ENCODE results near the gene LRRC45. TPM values are rescaled to one million over a fixed set of nuclear protein-coding genes. Genes with fewer than 3 reads are reported as not detected.

LRRC45 gene
- total and polyA plus RNA-seq, 2 experiments from 2014 or later: 16.1 to 40.7 TPM

- no peak overlapping the region for H3K4me2 ChIP-seq
- peaks cover 8% of the 10 kb centered on the region; the same call in 1 of the 2 replicates for H3K79me2 ChIP-seq (replicated peaks; ENCODE audit: insufficient read depth)
- H3K4me1 ChIP-seq (ENCODE audit: insufficient read depth): peaks cover 6% of the 10 kb centered on the region; the same call in 1 of the 2 replicates
- Mint-ChIP-seq H3K27ac (no peak overlapping the region), H3K9me3 (no peaks in the 10 kb centered on the region; the same call in 2 of the 3 replicates), H3K27me3 (ENCODE audit: insufficient read depth, low read depth, poor library complexity) (peaks cover 17% of the 10 kb centered on the region), H3K4me3 (no peak overlapping the region), H3K4me1 (peaks cover 12% of the 10 kb centered on the region), H3K36me3 (ENCODE audit: low read depth) (no peaks in the 10 kb centered on the region; the same call in none of the 3 replicates)
- H3K9me2 ChIP-seq (ENCODE audit: insufficient read depth): no peaks in the 10 kb centered on the region
- H3K4me3 ChIP-seq: no peak overlapping the region
- DNase-seq (ENCODE audit: low spot score) (no peak), ATAC-seq (no peak)
- H4K20me1 ChIP-seq (replicated peaks; ENCODE audit: insufficient read depth): no peaks in the 10 kb centered on the region
- TF ChIP-seq ZNF114 (CRISPR knock-in tag; IDR thresholded peaks at IDR 0.05): no peak
- no peak for TF ChIP-seq REST (IDR thresholded peaks at IDR 0.05; ENCODE audit: unreplicated experiment)
- TF ChIP-seq ZNF331 (CRISPR knock-in tag; IDR thresholded peaks at IDR 0.05; ENCODE audit: low read depth): no peak
- H3K27me3 ChIP-seq (ENCODE audit: insufficient read depth): no peaks in the 10 kb centered on the region
- H3K27ac ChIP-seq (ENCODE audit: low read depth): no peak overlapping the region
- H3K36me3 ChIP-seq (ENCODE audit: insufficient read depth): no peaks in the 10 kb centered on the region
- H2AFZ ChIP-seq: no peak overlapping the region
- H3F3A ChIP-seq (replicated peaks; ENCODE audit: low read depth): peaks cover 15% of the 10 kb centered on the region
These were observed 5.1 kb downstream of the LRRC45 start for GRCh38 chr17:82028246-82028645.

- Histone ChIP-seq H3K4me1 (ENCODE audit: insufficient read depth) (peaks cover 6% of the 10 kb centered on the region; the same call in 1 of the 2 replicates), H3K36me3 (ENCODE audit: insufficient read depth) (no peaks in the 10 kb centered on the region), H3K4me3 (no peak overlapping the region), H3K9me2 (ENCODE audit: insufficient read depth) (no peaks in the 10 kb centered on the region), H3K4me2 (no peak overlapping the region), H4K20me1 (replicated peaks; ENCODE audit: insufficient read depth) (no peaks in the 10 kb centered on the region), H2AFZ (no peak overlapping the region), H3F3A (replicated peaks; ENCODE audit: low read depth) (peaks cover 13% of the 10 kb centered on the region), H3K27me3 (ENCODE audit: insufficient read depth) (no peaks in the 10 kb centered on the region), H3K79me2 (replicated peaks; ENCODE audit: insufficient read depth) (peaks cover 8% of the 10 kb centered on the region; the same call in 1 of the 2 replicates), H3K27ac (ENCODE audit: low read depth) (no peak overlapping the region)
- H3K36me3 Mint-ChIP-seq (ENCODE audit: low read depth): no peaks in the 10 kb centered on the region; the same call in none of the 3 replicates
- H3K9me3 Mint-ChIP-seq: no peaks in the 10 kb centered on the region; the same call in 2 of the 3 replicates
- no peak overlapping the region for H3K27ac Mint-ChIP-seq
- no peak for DNase-seq (ENCODE audit: low spot score)
- peaks cover 17% of the 10 kb centered on the region for H3K27me3 Mint-ChIP-seq (ENCODE audit: insufficient read depth, low read depth, poor library complexity)
- ATAC-seq: no peak
- H3K4me3 Mint-ChIP-seq: no peak overlapping the region
- H3K4me1 Mint-ChIP-seq: peaks cover 10% of the 10 kb centered on the region
- TF ChIP-seq ETS1 (IDR thresholded peaks at IDR 0.05) (no peak), ZNF114 (CRISPR knock-in tag; IDR thresholded peaks at IDR 0.05) (no peak), REST (IDR thresholded peaks at IDR 0.05; ENCODE audit: unreplicated experiment) (no peak), EZH2phosphoT487 (IDR thresholded peaks at IDR 0.05; ENCODE audit: unreplicated experiment) (no peak), ZNF331 (CRISPR knock-in tag; IDR thresholded peaks at IDR 0.05; ENCODE audit: low read depth) (no peak), CREB1 (CRISPR knock-in tag; IDR thresholded peaks at IDR 0.05; ENCODE audit: low read depth) (no peak), STAT1 (IDR thresholded peaks at IDR 0.05; ENCODE audit: unreplicated experiment) (no peak), EZH2 (IDR thresholded peaks at IDR 0.05; ENCODE audit: low read depth, unreplicated experiment) (no peak), NANOG (IDR thresholded peaks at IDR 0.05; ENCODE audit: borderline replicate concordance) (no peak)
These were observed 5.9 kb downstream of the LRRC45 start for GRCh38 chr17:82028966-82029365.
